SK-N-SH treated with all-trans-retinoic acid at 6 μM for 48 hours (cell line): ENCODE results near the gene C14orf180.

Experiments used
- ATAC-seq: fragments of 200-7000 bp; cut with Tn5 transposase; 3 replicates; pipeline ENCODE4 v1.9.1; 2020; ENCODE audit warnings: mild to moderate bottlenecking, moderate library complexity
- ARNTL ChIP-seq: fragments of 450-650 bp; formaldehyde crosslinking; IDR thresholded peaks from 2 replicates; pipeline ENCODE4 v1.5.0; 2020; ENCODE audit warnings: low read depth, mild to moderate bottlenecking, moderate library complexity, borderline replicate concordance
- CSDC2 ChIP-seq: fragments of 250-450 bp; sonication (Bioruptor Pico); IDR thresholded peaks from 2 replicates; pipeline ENCODE4 v1.5.0; 2020; ENCODE audit warnings: mild to moderate bottlenecking, moderate library complexity
- CSRNP3 ChIP-seq: fragments of 250-450 bp; sonication (Bioruptor Pico); IDR thresholded peaks from 2 replicates; pipeline ENCODE4 v1.5.1; 2021; ENCODE audit warnings: mild to moderate bottlenecking, moderate library complexity
- ESRRG ChIP-seq: fragments of 250-450 bp; sonication (Bioruptor Pico); IDR thresholded peaks from 2 replicates; pipeline ENCODE4 v1.6.1; 2021; ENCODE audit warnings: mild to moderate bottlenecking
- GLIS3 ChIP-seq: fragments of 250-450 bp; sonication (Bioruptor Pico); IDR thresholded peaks from 2 replicates; pipeline ENCODE4 v1.5.0; 2020; ENCODE audit warnings: mild to moderate bottlenecking, moderate library complexity
- OSR1 ChIP-seq: fragments of 250-450 bp; sonication (Bioruptor Pico); IDR thresholded peaks from 2 replicates; pipeline ENCODE4 v1.8.0; 2022; ENCODE audit warnings: moderate library complexity, mild to moderate bottlenecking, inconsistent platforms
- PATZ1 ChIP-seq: fragments of 250-450 bp; sonication (Bioruptor Pico); IDR thresholded peaks from 2 replicates; pipeline ENCODE4 v1.8.0; 2020; ENCODE audit warnings: mild to moderate bottlenecking, moderate library complexity, borderline replicate concordance
- RARB ChIP-seq: fragments of 250-450 bp; sonication (Bioruptor Pico); IDR thresholded peaks from 2 replicates; pipeline ENCODE4 v1.8.0; 2021; ENCODE audit warnings: mild to moderate bottlenecking, moderate library complexity
- SNAI2 ChIP-seq: fragments of 250-450 bp; sonication (Bioruptor Pico); IDR thresholded peaks from 2 replicates; pipeline ENCODE4 v1.5.0; 2020; ENCODE audit warnings: mild to moderate bottlenecking, moderate library complexity
- TCF4 ChIP-seq: fragments of 250-450 bp; sonication (Bioruptor Pico); IDR thresholded peaks from 2 replicates; pipeline ENCODE4 v1.8.0; 2021; ENCODE audit warnings: mild to moderate bottlenecking, moderate library complexity, borderline replicate concordance
- TOX ChIP-seq: fragments of 250-450 bp; sonication (Bioruptor Pico); IDR thresholded peaks from 2 replicates; pipeline ENCODE4 v1.8.0; 2021; ENCODE audit warnings: mild to moderate bottlenecking, moderate library complexity, borderline replicate concordance
- ZC3H10 ChIP-seq: fragments of 250-450 bp; sonication (Bioruptor Pico); IDR thresholded peaks from 2 replicates; pipeline ENCODE4 v1.5.1; 2021; ENCODE audit warnings: mild to moderate bottlenecking, moderate library complexity
- ZFP3 ChIP-seq: fragments of 250-450 bp; sonication (Bioruptor Pico); IDR thresholded peaks from 2 replicates; pipeline ENCODE4 v1.5.0; 2020; ENCODE audit warnings: mild to moderate bottlenecking, moderate library complexity
- ZFP30 ChIP-seq: fragments of 450-650 bp; formaldehyde crosslinking; IDR thresholded peaks from 2 replicates; pipeline ENCODE4 v1.5.0; 2022; ENCODE audit warnings: mild to moderate bottlenecking, moderate library complexity
- ZNF565 ChIP-seq: fragments of 450-650 bp; formaldehyde crosslinking; conservative IDR thresholded peaks from 2 replicates; pipeline ENCODE4 v1.5.0; 2020; ENCODE audit warnings: low read depth, mild to moderate bottlenecking, moderate library complexity
- ZNF70 ChIP-seq: fragments of 450-650 bp; formaldehyde crosslinking; IDR thresholded peaks from 2 replicates; pipeline ENCODE4 v1.5.0; 2020; ENCODE audit warnings: mild to moderate bottlenecking, moderate library complexity
- ZNF8 ChIP-seq: fragments of 450-650 bp; formaldehyde crosslinking; IDR thresholded peaks from 2 replicates; pipeline ENCODE4 v1.5.0; 2020; ENCODE audit warnings: mild to moderate bottlenecking, moderate library complexity
- TF ChIP-seq, protein P1 (sequence below): fragments of 250-450 bp; sonication (Bioruptor Pico); IDR thresholded peaks from 2 replicates; pipeline ENCODE4 v1.8.0; 2021; ENCODE audit warnings: low read depth, mild to moderate bottlenecking, moderate library complexity, borderline replicate concordance
- TF ChIP-seq, protein P2 (sequence below): fragments of 250-450 bp; sonication (Bioruptor Pico); IDR thresholded peaks from 2 replicates; pipeline ENCODE4 v1.5.0; 2020; ENCODE audit warnings: mild to moderate bottlenecking, moderate library complexity

Gene C14orf180

DNA sequence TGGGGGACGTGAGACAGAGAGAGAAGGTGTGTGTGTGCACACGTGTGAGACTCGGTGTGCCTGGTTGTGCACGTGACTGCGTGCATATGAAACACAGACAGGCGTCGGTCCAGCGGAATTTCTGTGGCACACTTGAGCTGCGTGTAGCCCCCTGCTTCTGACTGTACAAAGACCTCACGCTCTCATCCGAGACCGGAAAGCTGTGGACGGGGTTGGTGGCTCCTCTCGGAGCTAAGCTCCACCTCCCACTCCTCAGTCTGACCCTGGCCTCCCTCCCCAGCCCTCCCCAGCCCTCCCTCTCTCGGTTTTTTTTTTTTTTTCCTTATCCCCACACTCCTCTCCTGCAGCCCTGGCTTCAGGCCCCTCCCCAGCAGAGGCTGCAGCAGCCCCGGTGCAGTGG is 8.3 kb upstream of the C14orf180 start:
- TF ChIP-seq CSRNP3 (CRISPR knock-in tag), result no peak
- TF ChIP-seq, protein P1, sequence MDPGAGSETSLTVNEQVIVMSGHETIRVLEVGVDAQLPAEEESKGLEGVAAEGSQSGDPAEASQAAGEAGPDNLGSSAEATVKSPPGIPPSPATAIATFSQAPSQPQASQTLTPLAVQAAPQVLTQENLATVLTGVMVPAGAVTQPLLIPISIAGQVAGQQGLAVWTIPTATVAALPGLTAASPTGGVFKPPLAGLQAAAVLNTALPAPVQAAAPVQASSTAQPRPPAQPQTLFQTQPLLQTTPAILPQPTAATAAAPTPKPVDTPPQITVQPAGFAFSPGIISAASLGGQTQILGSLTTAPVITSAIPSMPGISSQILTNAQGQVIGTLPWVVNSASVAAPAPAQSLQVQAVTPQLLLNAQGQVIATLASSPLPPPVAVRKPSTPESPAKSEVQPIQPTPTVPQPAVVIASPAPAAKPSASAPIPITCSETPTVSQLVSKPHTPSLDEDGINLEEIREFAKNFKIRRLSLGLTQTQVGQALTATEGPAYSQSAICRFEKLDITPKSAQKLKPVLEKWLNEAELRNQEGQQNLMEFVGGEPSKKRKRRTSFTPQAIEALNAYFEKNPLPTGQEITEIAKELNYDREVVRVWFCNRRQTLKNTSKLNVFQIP, result no peak
- no peak for TF ChIP-seq ARNTL (CRISPR knock-in tag)
- TF ChIP-seq ZFP3 (CRISPR knock-in tag), result no peak
- no peak for TF ChIP-seq SNAI2 (CRISPR knock-in tag)
- no peak for TF ChIP-seq CSDC2 (CRISPR knock-in tag)
- TF ChIP-seq, protein P2, sequence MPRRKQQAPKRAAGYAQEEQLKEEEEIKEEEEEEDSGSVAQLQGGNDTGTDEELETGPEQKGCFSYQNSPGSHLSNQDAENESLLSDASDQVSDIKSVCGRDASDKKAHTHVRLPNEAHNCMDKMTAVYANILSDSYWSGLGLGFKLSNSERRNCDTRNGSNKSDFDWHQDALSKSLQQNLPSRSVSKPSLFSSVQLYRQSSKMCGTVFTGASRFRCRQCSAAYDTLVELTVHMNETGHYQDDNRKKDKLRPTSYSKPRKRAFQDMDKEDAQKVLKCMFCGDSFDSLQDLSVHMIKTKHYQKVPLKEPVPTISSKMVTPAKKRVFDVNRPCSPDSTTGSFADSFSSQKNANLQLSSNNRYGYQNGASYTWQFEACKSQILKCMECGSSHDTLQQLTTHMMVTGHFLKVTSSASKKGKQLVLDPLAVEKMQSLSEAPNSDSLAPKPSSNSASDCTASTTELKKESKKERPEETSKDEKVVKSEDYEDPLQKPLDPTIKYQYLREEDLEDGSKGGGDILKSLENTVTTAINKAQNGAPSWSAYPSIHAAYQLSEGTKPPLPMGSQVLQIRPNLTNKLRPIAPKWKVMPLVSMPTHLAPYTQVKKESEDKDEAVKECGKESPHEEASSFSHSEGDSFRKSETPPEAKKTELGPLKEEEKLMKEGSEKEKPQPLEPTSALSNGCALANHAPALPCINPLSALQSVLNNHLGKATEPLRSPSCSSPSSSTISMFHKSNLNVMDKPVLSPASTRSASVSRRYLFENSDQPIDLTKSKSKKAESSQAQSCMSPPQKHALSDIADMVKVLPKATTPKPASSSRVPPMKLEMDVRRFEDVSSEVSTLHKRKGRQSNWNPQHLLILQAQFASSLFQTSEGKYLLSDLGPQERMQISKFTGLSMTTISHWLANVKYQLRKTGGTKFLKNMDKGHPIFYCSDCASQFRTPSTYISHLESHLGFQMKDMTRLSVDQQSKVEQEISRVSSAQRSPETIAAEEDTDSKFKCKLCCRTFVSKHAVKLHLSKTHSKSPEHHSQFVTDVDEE (CRISPR knock-in tag), result no peak
- no peak for TF ChIP-seq OSR1 (CRISPR knock-in tag)
- ATAC-seq, result no peak

DNA sequence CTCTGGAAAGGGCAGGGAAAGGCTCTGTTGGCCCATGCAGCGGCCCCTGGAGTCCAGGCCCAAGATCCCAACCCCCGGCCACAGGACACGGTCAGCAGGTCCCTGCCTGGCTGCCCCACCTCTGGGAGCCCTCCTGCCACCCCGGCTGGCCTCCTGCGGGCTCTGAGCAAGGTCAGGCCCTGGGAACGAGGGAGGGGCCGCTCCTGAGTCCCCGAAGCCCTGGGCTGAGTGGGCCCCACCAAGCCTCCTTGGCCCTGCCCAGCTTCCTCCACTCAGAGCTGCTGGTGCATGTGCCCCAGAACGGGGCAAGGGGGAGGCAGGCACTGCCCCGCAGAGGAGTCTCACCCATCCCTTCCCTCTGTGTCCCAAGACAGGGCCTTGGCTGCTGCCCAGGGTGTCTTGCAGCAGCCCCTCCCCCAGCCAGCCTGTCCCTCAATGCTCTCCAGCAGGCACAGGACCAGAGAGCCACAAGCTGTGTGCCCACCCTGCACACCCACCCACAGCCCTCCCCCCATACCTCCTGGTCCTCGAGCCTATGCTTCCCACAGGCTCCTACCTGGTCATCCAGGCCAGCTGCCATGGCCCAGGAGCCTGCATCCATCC is 7.4 kb upstream of the C14orf180 start:
- ATAC-seq, result no peak

DNA sequence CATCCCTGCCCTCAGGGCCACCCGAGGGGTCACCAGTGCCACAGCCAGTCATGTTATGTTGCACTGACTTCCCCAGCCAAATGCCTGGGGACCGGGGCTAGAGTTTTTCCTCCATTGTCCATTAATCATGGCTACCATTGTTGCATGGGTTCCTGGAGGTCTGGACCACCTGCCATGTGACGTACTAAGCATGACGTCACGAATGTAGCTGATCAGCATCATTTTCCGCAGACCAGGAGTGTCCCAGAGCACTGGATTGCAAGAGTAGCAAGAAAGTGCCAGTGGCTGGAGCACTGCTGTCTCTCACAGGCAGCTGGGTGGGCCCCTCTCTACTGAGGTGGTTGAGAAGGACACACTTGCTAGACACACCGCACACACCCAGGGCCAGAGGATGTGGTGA is 6.9 kb upstream of the C14orf180 start:
- ATAC-seq, result no peak
- TF ChIP-seq ZNF565 (CRISPR knock-in tag) (no peak), PATZ1 (CRISPR knock-in tag) (no peak), ARNTL (CRISPR knock-in tag) (no peak), TCF4 (CRISPR knock-in tag) (no peak), ESRRG (CRISPR knock-in tag) (no peak), CSRNP3 (CRISPR knock-in tag) (no peak), OSR1 (CRISPR knock-in tag) (no peak), ZFP30 (CRISPR knock-in tag) (no peak), RARB (CRISPR knock-in tag) (no peak), ZNF8 (CRISPR knock-in tag) (no peak), CSDC2 (CRISPR knock-in tag) (no peak), ZC3H10 (CRISPR knock-in tag) (no peak), ZFP3 (CRISPR knock-in tag) (no peak), TOX (CRISPR knock-in tag) (no peak), GLIS3 (CRISPR knock-in tag) (no peak), ZNF70 (no peak)
- TF ChIP-seq, protein P2 (CRISPR knock-in tag), result no peak

More for the DNA sequence above, 7.4 kb upstream of the C14orf180 start:
- TF ChIP-seq ZNF8 (CRISPR knock-in tag) (no peak), TCF4 (CRISPR knock-in tag) (no peak), OSR1 (CRISPR knock-in tag) (no peak), TOX (CRISPR knock-in tag) (no peak)
